GM18951 (cell line): ENCODE results near the gene FAM174C.

Experiments used
- POLR2A ChIP-seq: IDR thresholded peaks from 4 replicates; pipeline ENCODE4 v1.6.1; 2011; ENCODE audit warnings: mild to moderate bottlenecking; ENCODE audit not compliant: insufficient read length, insufficient read depth; ENCODE audit errors: extremely low read depth
- in situ Hi-C: fragments of 300-500 bp; cut with MboI; formaldehyde crosslinking; loops from one replicate; pipeline ENCODE4 v1.12.0; 2022; ENCODE audit warnings: low sequenced_read_pairs, mixed read lengths, inconsistent platforms; ENCODE audit not compliant: unreplicated experiment

FAM174C gene

GRCh38 chr19:1300744-1301490 lies 25.6 kb downstream of the FAM174C start:
- TF ChIP-seq POLR2A = no peak

GRCh38 chr19:1302533-1303239 lies 27.4 kb downstream of the FAM174C start:
- in situ Hi-C loops = loop anchor here (10.0 kb wide), 1 partner anchor 72 kb away; no protein-coding TSS in a partner anchor
- TF ChIP-seq POLR2A = no peak

More at GRCh38 chr19:1300744-1301490, 25.6 kb downstream of the FAM174C start:
- in situ Hi-C loops = loop anchor here (10.0 kb wide), 1 partner anchor 74 kb away; no protein-coding TSS in a partner anchor

- in situ Hi-C loops = loop anchor here (10.0 kb wide), 1 partner anchor 70 kb away; no protein-coding TSS in a partner anchor
- TF ChIP-seq POLR2A = no peak
Measured at GRCh38 chr19:1304197-1304924, 29.0 kb downstream of the FAM174C start.

DNA sequence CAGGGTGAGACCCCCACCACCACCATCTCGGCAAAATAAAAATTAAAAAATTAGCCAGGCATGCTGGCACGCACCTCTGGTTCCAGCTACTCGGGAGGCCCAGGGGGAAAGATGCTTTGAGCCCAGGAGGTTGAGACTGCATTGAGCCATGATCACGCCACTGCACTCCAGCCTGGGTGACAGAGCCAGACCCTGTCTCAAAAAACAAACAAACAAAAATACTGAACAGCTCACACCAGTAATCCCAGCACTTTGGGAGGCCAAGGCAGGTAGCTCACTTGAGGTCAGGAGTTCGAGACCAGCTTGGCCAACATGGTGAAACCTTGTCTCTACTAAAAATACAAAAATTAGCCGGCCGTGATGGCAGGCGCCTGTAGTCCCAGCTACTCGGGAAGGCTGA lies 30.0 kb downstream of the FAM174C start:
- in situ Hi-C loops = loop anchor here (10.0 kb wide), 1 partner anchor 69 kb away; no protein-coding TSS in a partner anchor

DNA sequence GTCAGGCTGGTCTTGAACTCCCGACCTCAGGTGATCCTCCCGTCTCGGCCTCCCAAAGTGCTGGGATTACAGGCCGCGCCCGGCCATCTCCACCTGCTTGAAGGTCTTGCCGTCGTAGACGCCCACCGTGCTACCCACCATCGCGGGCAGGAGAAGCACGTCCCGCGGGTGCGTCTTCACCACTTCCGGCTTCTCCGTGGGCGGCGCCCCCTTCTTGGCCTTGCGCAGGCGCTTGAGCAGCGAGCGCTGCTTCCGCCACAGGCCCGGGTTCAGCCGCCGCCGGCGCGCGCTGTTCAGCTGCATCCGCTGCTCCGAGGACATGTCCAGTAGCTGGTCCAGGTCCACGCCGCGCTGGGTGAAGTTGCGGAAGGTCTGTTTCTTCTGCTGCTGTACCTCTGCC lies 32.0 kb downstream of the FAM174C start:
- in situ Hi-C loops = loop anchor here (10.0 kb wide), 1 partner anchor 67 kb away; no protein-coding TSS in a partner anchor
- TF ChIP-seq POLR2A = no peak

DNA sequence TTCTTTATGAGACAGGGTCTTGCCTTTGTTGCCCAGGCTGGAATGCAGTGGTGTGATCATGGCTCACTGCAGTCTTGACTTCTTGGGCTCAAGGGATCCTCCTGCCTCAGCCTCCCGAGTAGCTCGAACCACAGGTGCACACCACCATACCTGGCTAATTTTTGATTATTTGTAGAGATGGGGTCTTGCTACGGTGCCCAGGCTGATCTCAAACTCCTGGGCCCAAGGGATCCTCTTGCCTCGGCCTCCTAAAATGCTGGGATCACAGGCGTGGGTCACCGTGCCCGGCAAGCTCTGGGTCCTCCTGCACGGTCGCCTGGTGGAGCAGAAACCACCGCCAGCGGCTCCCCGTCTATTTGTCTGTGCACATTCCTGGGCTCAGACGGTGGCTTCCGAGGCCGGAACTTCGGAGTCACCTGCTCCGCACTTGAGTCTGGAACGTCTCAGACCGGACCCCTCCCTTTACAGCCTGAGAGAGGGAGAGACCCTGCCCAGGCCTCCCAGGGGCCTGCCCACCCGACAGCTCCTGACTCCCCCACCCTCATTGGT lies 32.5 kb downstream of the FAM174C start:
- in situ Hi-C loops = loop anchor here (10.0 kb wide), 1 partner anchor 67 kb away; no protein-coding TSS in a partner anchor
- no peak for TF ChIP-seq POLR2A

DNA sequence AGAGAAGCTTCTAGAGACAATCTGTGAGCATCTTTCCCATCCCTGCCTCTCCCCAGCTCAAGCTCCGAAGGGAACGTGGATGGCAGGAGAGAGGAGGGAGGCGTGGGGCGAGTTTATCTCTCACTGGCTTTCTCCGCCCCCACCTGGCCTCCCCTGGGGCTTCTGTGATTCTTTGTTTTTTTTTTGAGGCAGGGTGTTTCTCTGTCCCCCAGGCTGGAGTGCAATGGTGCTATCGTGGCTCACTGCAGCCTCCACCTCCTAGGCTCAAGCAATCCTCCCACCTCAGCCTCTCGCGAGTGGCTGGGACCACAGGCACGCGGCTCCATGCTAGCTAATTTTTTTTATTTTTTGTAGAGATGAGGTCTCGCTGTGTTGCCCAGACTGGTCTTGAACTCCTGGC lies 33.4 kb downstream of the FAM174C start:
- TF ChIP-seq POLR2A = no peak
- in situ Hi-C loops = loop anchor here (10.0 kb wide), 1 partner anchor 66 kb away; no protein-coding TSS in a partner anchor

DNA sequence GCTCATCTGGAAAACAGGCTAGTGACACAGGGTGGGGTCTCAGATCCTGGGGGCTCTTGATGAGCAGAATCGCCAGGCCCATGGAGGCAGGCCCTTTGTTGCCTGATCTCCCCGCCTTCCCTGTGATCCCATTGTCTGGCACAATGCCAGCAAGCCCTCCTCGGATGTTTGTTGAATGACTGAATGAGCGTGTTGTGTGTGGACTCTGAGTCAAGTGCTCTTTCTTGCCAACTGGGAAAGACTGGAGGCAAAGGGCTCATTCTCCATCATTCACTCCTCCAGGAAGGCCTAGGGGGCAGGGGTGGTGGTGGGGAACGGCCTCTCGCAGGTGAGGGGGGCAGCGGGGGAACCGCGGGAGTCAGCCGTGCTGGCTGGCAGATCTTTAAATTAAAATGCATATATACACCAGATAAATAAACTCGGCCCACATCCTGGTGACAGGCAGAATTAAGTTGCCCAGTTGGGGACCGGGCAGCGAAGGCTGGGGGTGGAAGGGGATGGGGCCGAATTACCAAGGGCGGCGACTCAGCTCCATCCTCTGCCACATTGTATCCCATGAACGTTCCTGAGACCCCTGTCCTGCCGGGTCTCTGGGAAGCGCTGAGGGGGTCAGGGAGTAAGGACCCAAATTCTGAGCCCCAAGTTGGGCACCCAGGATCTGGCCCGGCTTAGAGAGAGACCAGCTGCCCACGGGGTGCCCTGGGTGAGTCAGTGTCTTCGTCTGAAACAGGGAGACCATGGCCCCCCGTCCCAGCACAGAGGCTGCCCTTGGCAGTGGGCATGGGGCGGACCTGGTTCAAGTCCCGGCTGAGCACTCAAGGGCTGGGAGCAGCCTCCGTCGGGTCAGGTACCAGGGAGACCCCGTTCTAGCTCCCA lies 34.9 kb downstream of the FAM174C start:
- no peak for TF ChIP-seq POLR2A
- in situ Hi-C loops = loop anchor here (10.0 kb wide), 1 partner anchor 65 kb away; no protein-coding TSS in a partner anchor

DNA sequence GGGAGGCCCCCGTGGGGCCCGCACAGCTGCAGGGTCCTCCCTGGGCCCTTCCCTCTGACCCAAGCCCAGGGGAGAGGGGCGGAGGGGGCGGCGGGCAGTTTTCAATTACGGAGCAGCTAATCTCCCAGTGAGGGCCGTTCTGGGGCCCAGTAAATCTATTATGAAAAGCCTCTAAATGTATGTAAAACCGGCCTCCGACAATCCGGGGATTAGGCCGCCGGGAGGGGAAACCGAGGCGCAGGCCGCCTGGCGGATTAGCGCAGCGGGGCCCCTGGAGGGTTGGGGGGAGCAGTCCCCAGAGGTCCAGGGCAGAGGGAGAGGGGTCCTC lies 35.5 kb downstream of the FAM174C start:
- TF ChIP-seq POLR2A = no peak
- in situ Hi-C loops = no loop called here

- no peak for TF ChIP-seq POLR2A
- in situ Hi-C loops = no loop called here
Measured at GRCh38 chr19:1311543-1312091, 36.3 kb downstream of the FAM174C start.

- TF ChIP-seq POLR2A = no peak
- in situ Hi-C loops = no loop called here
Measured at GRCh38 chr19:1312767-1313694, 37.7 kb downstream of the FAM174C start.
